Measurements from ENCODE around the gene IGFBP1.

IGFBP1 gene

GRCh38 chr7:45867471-45867870, 20.8 kb upstream of the IGFBP1 start:
- Histone ChIP-seq H3K9me3 (ENCODE audit: low read length) (no peaks in the 10 kb centered on the region), H3K27me3 (ENCODE audit: control insufficient read depth in 1 of 2, insufficient read depth in 2 of 2, low read length in 2 of 2) (no peaks in the 10 kb centered on the region), H3K27ac (ENCODE audit: low read depth, low read length) (no peak overlapping the region), H3K9ac (ENCODE audit: low read length) (no peak overlapping the region), H3K4me3 (ENCODE audit: low read depth in 1 of 2, low read length in 2 of 2) (no peak overlapping the region), H3K36me3 (ENCODE audit: insufficient read depth, low read length) (no peaks in the 10 kb centered on the region), H3K4me1 (ENCODE audit: insufficient read depth, low read length) (no peaks in the 10 kb centered on the region)

- H3K36me3 ChIP-seq (ENCODE audit: insufficient read depth, low read length): no peaks in the 10 kb centered on the region
- H3K9me3 ChIP-seq (ENCODE audit: low read length): no peaks in the 10 kb centered on the region
- H3K4me1 ChIP-seq (ENCODE audit: insufficient read depth, low read length): no peaks in the 10 kb centered on the region
- H3K4me3 ChIP-seq (ENCODE audit: low read depth in 1 of 2, low read length in 2 of 2): no peak overlapping the region
- H3K9ac ChIP-seq (ENCODE audit: low read length): no peak overlapping the region
- no peak overlapping the region for H3K27ac ChIP-seq (ENCODE audit: low read depth, low read length)
- H3K27me3 ChIP-seq (ENCODE audit: control insufficient read depth in 1 of 2, insufficient read depth in 2 of 2, low read length in 2 of 2): no peaks in the 10 kb centered on the region
Observed at GRCh38 chr7:45869426-45869825, 18.9 kb upstream of the IGFBP1 start.

GRCh38 chr7:45872116-45873034, 15.9 kb upstream of the IGFBP1 start:
- Histone ChIP-seq H3K36me3 (ENCODE audit: insufficient read depth, low read length) (no peaks in the 10 kb centered on the region), H3K27me3 (ENCODE audit: control insufficient read depth in 1 of 2, insufficient read depth in 2 of 2, low read length in 2 of 2) (no peaks in the 10 kb centered on the region), H3K27ac (ENCODE audit: low read depth, low read length) (no peak overlapping the region), H3K4me1 (ENCODE audit: insufficient read depth, low read length) (no peaks in the 10 kb centered on the region), H3K9ac (ENCODE audit: low read length) (no peak overlapping the region), H3K4me3 (ENCODE audit: low read depth in 1 of 2, low read length in 2 of 2) (no peak overlapping the region), H3K9me3 (ENCODE audit: low read length) (no peaks in the 10 kb centered on the region)

- Histone ChIP-seq H3K36me3 (ENCODE audit: insufficient read depth, low read length) (no peaks in the 10 kb centered on the region), H3K27me3 (ENCODE audit: control insufficient read depth in 1 of 2, insufficient read depth in 2 of 2, low read length in 2 of 2) (no peaks in the 10 kb centered on the region), H3K9me3 (ENCODE audit: low read length) (no peaks in the 10 kb centered on the region), H3K27ac (ENCODE audit: low read depth, low read length) (no peak within 1 kb of the TSS), H3K9ac (ENCODE audit: low read length) (no peak within 1 kb of the TSS), H3K4me3 (ENCODE audit: low read depth in 1 of 2, low read length in 2 of 2) (no peak within 1 kb of the TSS), H3K4me1 (ENCODE audit: insufficient read depth, low read length) (no peaks in the 10 kb centered on the region)
Observed at GRCh38 chr7:45873035-45873354, 15.3 kb upstream of the IGFBP1 start, which contains the start of gene CCDC201. CCDC201 (minus strand) TSS chr7:45873082; CDS start chr7:45873007, 75 bp downstream.

- Histone ChIP-seq H3K27ac (ENCODE audit: low read depth, low read length) (no peak overlapping the region), H3K9me3 (ENCODE audit: low read length) (no peaks in the 10 kb centered on the region), H3K9ac (ENCODE audit: low read length) (no peak overlapping the region), H3K4me1 (ENCODE audit: insufficient read depth, low read length) (no peaks in the 10 kb centered on the region), H3K4me3 (ENCODE audit: low read depth in 1 of 2, low read length in 2 of 2) (no peak overlapping the region), H3K36me3 (ENCODE audit: insufficient read depth, low read length) (no peaks in the 10 kb centered on the region), H3K27me3 (ENCODE audit: control insufficient read depth in 1 of 2, insufficient read depth in 2 of 2, low read length in 2 of 2) (no peaks in the 10 kb centered on the region)
Observed at GRCh38 chr7:45873355-45873754, 14.9 kb upstream of the IGFBP1 start.

GRCh38 chr7:45874408-45875131, 13.7 kb upstream of the IGFBP1 start:
- Histone ChIP-seq H3K9ac (ENCODE audit: low read length) (no peak overlapping the region), H3K36me3 (ENCODE audit: insufficient read depth, low read length) (no peaks in the 10 kb centered on the region), H3K27ac (ENCODE audit: low read depth, low read length) (no peak overlapping the region), H3K9me3 (ENCODE audit: low read length) (no peaks in the 10 kb centered on the region), H3K4me3 (ENCODE audit: low read depth in 1 of 2, low read length in 2 of 2) (no peak overlapping the region), H3K27me3 (ENCODE audit: control insufficient read depth in 1 of 2, insufficient read depth in 2 of 2, low read length in 2 of 2) (no peaks in the 10 kb centered on the region), H3K4me1 (ENCODE audit: insufficient read depth, low read length) (no peaks in the 10 kb centered on the region)

- no peak overlapping the region for H3K4me3 ChIP-seq (ENCODE audit: low read depth in 1 of 2, low read length in 2 of 2)
- H3K27me3 ChIP-seq (ENCODE audit: control insufficient read depth in 1 of 2, insufficient read depth in 2 of 2, low read length in 2 of 2): no peaks in the 10 kb centered on the region
- H3K9ac ChIP-seq (ENCODE audit: low read length): no peak overlapping the region
- no peaks in the 10 kb centered on the region for H3K9me3 ChIP-seq (ENCODE audit: low read length)
- no peaks in the 10 kb centered on the region for H3K4me1 ChIP-seq (ENCODE audit: insufficient read depth, low read length)
- H3K27ac ChIP-seq (ENCODE audit: low read depth, low read length): no peak overlapping the region
- no peaks in the 10 kb centered on the region for H3K36me3 ChIP-seq (ENCODE audit: insufficient read depth, low read length)
Observed at GRCh38 chr7:45876519-45876918, 11.8 kb upstream of the IGFBP1 start.

GRCh38 chr7:45878457-45879144, 9.7 kb upstream of the IGFBP1 start:
- no peak overlapping the region for H3K4me3 ChIP-seq (ENCODE audit: low read depth in 1 of 2, low read length in 2 of 2)
- H3K36me3 ChIP-seq (ENCODE audit: insufficient read depth, low read length): no peaks in the 10 kb centered on the region
- H3K9me3 ChIP-seq (ENCODE audit: low read length): no peaks in the 10 kb centered on the region
- H3K9ac ChIP-seq (ENCODE audit: low read length): no peak overlapping the region
- no peak overlapping the region for H3K27ac ChIP-seq (ENCODE audit: low read depth, low read length)
- H3K27me3 ChIP-seq (ENCODE audit: control insufficient read depth in 1 of 2, insufficient read depth in 2 of 2, low read length in 2 of 2): no peaks in the 10 kb centered on the region
- H3K4me1 ChIP-seq (ENCODE audit: insufficient read depth, low read length): no peaks in the 10 kb centered on the region

GRCh38 chr7:45880433-45880860, 7.8 kb upstream of the IGFBP1 start:
- Histone ChIP-seq H3K27me3 (ENCODE audit: control insufficient read depth in 1 of 2, insufficient read depth in 2 of 2, low read length in 2 of 2) (no peaks in the 10 kb centered on the region), H3K9me3 (ENCODE audit: low read length) (no peaks in the 10 kb centered on the region), H3K4me1 (ENCODE audit: insufficient read depth, low read length) (no peaks in the 10 kb centered on the region), H3K9ac (ENCODE audit: low read length) (no peak overlapping the region), H3K4me3 (ENCODE audit: low read depth in 1 of 2, low read length in 2 of 2) (no peak overlapping the region), H3K36me3 (ENCODE audit: insufficient read depth, low read length) (no peaks in the 10 kb centered on the region), H3K27ac (ENCODE audit: low read depth, low read length) (no peak overlapping the region)

- no peak overlapping the region for H3K27ac ChIP-seq (ENCODE audit: low read depth, low read length)
- no peaks in the 10 kb centered on the region for H3K4me1 ChIP-seq (ENCODE audit: insufficient read depth, low read length)
- no peak overlapping the region for H3K9ac ChIP-seq (ENCODE audit: low read length)
- H3K27me3 ChIP-seq (ENCODE audit: control insufficient read depth in 1 of 2, insufficient read depth in 2 of 2, low read length in 2 of 2): no peaks in the 10 kb centered on the region
- no peaks in the 10 kb centered on the region for H3K36me3 ChIP-seq (ENCODE audit: insufficient read depth, low read length)
- no peaks in the 10 kb centered on the region for H3K9me3 ChIP-seq (ENCODE audit: low read length)
- no peak overlapping the region for H3K4me3 ChIP-seq (ENCODE audit: low read depth in 1 of 2, low read length in 2 of 2)
Observed at GRCh38 chr7:45881280-45881758, 7.0 kb upstream of the IGFBP1 start.

- H3K4me3 ChIP-seq (ENCODE audit: low read depth in 1 of 2, low read length in 2 of 2): no peak overlapping the region
- H3K27me3 ChIP-seq (ENCODE audit: control insufficient read depth in 1 of 2, insufficient read depth in 2 of 2, low read length in 2 of 2): peaks cover under 1 to 2% of the 10 kb centered on the region in 2 donors
- H3K9me3 ChIP-seq (ENCODE audit: low read length): no peaks in the 10 kb centered on the region
- H3K27ac ChIP-seq (ENCODE audit: low read depth, low read length): no peak overlapping the region
- H3K36me3 ChIP-seq (ENCODE audit: insufficient read depth, low read length): no peaks in the 10 kb centered on the region
- no peak overlapping the region for H3K9ac ChIP-seq (ENCODE audit: low read length)
- no peaks in the 10 kb centered on the region for H3K4me1 ChIP-seq (ENCODE audit: insufficient read depth, low read length)
Observed at GRCh38 chr7:45881759-45882464, 6.4 kb upstream of the IGFBP1 start.
